WTC11 (cell line): ENCODE measurements around the gene ADCK2.

ENCODE experiments used
- CTCF ChIP-seq: fragments of 200-600 bp; IDR thresholded peaks from 2 replicates; pipeline ENCODE4 v1.8.0; 2022; ENCODE audit warnings: antibody characterized with exemption
- E2F4 ChIP-seq: sonication (generic); formaldehyde crosslinking; IDR thresholded peaks from 2 replicates; pipeline ENCODE4 v1.8.1; 2022; ENCODE audit warnings: low read depth, mild to moderate bottlenecking, moderate library complexity, missing genetic modification reagents, borderline replicate concordance
- ELF4 ChIP-seq: sonication (generic); formaldehyde crosslinking; IDR thresholded peaks from 2 replicates; pipeline ENCODE4 v1.8.1; 2022; ENCODE audit warnings: low read depth, mild to moderate bottlenecking, moderate library complexity, missing genetic modification reagents
- ETV6 ChIP-seq: sonication (generic); formaldehyde crosslinking; IDR thresholded peaks from 2 replicates; pipeline ENCODE4 v1.8.1; 2022; ENCODE audit warnings: mild to moderate bottlenecking, missing genetic modification reagents
- NR2C2 ChIP-seq: sonication (generic); formaldehyde crosslinking; IDR thresholded peaks from 2 replicates; pipeline ENCODE4 v1.8.0; 2022; ENCODE audit warnings: mild to moderate bottlenecking, missing genetic modification reagents
- SP1 ChIP-seq: sonication (generic); formaldehyde crosslinking; conservative IDR thresholded peaks from 2 replicates; pipeline ENCODE4 v1.8.1; 2022; ENCODE audit warnings: missing genetic modification reagents
- TP53 ChIP-seq: sonication (generic); formaldehyde crosslinking; IDR thresholded peaks from 2 replicates; pipeline ENCODE4 v1.8.1; 2023; ENCODE audit warnings: mild to moderate bottlenecking, missing genetic modification reagents
- ZNF121 ChIP-seq: sonication (generic); formaldehyde crosslinking; IDR thresholded peaks from 2 replicates; pipeline ENCODE4 v1.8.0; 2023; ENCODE audit warnings: missing genetic modification reagents
- ZNF138 ChIP-seq: sonication (generic); formaldehyde crosslinking; conservative IDR thresholded peaks from 2 replicates; pipeline ENCODE4 v1.8.1; 2022; ENCODE audit warnings: mild to moderate bottlenecking, moderate library complexity, missing genetic modification reagents
- ZNF532 ChIP-seq: fragments of 250-450 bp; sonication (Bioruptor Pico); IDR thresholded peaks from 2 replicates; pipeline ENCODE4 v1.9.0; 2021; ENCODE audit warnings: mild to moderate bottlenecking, borderline replicate concordance
- ZNF671 ChIP-seq: fragments of 250-450 bp; sonication (Bioruptor Pico); IDR thresholded peaks from 2 replicates; pipeline ENCODE4 v1.8.0; 2021; ENCODE audit warnings: mild to moderate bottlenecking
- TF ChIP-seq, protein P1 (sequence below): sonication (generic); formaldehyde crosslinking; IDR thresholded peaks from 2 replicates; pipeline ENCODE4 v1.8.0; 2022; ENCODE audit warnings: mild to moderate bottlenecking, missing genetic modification reagents
- TF ChIP-seq, protein P2 (sequence below): sonication (generic); formaldehyde crosslinking; IDR thresholded peaks from 2 replicates; pipeline ENCODE4 v1.8.1; 2023; ENCODE audit warnings: mild to moderate bottlenecking, missing genetic modification reagents, moderate library complexity

DNA sequence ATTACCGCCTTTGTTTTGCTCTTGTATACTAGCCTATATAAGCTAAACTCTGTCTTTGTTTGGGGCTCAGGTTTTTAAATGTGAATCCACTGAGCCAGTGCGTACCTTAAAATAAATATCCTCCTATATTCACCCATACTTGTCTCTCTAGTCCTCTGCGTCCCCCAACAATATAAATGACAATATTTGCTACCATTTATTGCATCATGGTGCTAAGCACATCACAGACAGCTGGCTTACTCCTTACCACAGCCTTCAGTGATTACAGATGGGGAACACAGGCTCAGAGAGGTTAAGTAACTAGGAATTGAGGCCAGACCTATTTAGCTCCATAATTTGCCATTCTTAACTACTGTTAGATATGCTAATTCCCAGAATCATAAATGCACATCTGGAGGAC is 3.4 kb upstream of the ADCK2 start:
- TF ChIP-seq CTCF (no peak), ZNF671 (CRISPR knock-in tag) (no peak), ZNF121 (CRISPR knock-in tag) (no peak), SP1 (CRISPR knock-in tag) (no peak), ZNF532 (CRISPR knock-in tag) (no peak), ELF4 (CRISPR knock-in tag) (no peak), TP53 (CRISPR knock-in tag) (no peak), ZNF138 (CRISPR knock-in tag) (no peak), E2F4 (no peak), ETV6 (CRISPR knock-in tag) (no peak), NR2C2 (CRISPR knock-in tag) (no peak)
- TF ChIP-seq, protein P1, sequence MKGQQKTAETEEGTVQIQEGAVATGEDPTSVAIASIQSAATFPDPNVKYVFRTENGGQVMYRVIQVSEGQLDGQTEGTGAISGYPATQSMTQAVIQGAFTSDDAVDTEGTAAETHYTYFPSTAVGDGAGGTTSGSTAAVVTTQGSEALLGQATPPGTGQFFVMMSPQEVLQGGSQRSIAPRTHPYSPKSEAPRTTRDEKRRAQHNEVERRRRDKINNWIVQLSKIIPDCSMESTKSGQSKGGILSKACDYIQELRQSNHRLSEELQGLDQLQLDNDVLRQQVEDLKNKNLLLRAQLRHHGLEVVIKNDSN (CRISPR knock-in tag): no peak
- TF ChIP-seq, protein P2, sequence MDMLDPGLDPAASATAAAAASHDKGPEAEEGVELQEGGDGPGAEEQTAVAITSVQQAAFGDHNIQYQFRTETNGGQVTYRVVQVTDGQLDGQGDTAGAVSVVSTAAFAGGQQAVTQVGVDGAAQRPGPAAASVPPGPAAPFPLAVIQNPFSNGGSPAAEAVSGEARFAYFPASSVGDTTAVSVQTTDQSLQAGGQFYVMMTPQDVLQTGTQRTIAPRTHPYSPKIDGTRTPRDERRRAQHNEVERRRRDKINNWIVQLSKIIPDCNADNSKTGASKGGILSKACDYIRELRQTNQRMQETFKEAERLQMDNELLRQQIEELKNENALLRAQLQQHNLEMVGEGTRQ: no peak
